Non-pigmented ciliary epithelial cell (primary cell): ENCODE data around the gene SHISA3.

Experiments used
- DNase-seq: peaks from one replicate; pipeline ENCODE4 v3.0.0-alpha.2; 2010; ENCODE audit warnings: low read depth

The SHISA3 gene

GRCh38 chr4:42446823-42447222 lies 49.5 kb downstream of the SHISA3 start:
- DNase-seq = no peak
